HG03175 (cell line): ENCODE results near the gene PRKCD.
A peak's percentile ranks its signal among the peaks of the same experiment; 100 is the strongest.

ENCODE experiments used
- ATAC-seq: cut with Tn5 transposase; IDR thresholded peaks from one replicate; pipeline ENCODE4 v1.9.1; 2021; ENCODE audit warnings: mild to moderate bottlenecking, moderate library complexity; ENCODE audit not compliant: unreplicated experiment

The PRKCD gene

DNA sequence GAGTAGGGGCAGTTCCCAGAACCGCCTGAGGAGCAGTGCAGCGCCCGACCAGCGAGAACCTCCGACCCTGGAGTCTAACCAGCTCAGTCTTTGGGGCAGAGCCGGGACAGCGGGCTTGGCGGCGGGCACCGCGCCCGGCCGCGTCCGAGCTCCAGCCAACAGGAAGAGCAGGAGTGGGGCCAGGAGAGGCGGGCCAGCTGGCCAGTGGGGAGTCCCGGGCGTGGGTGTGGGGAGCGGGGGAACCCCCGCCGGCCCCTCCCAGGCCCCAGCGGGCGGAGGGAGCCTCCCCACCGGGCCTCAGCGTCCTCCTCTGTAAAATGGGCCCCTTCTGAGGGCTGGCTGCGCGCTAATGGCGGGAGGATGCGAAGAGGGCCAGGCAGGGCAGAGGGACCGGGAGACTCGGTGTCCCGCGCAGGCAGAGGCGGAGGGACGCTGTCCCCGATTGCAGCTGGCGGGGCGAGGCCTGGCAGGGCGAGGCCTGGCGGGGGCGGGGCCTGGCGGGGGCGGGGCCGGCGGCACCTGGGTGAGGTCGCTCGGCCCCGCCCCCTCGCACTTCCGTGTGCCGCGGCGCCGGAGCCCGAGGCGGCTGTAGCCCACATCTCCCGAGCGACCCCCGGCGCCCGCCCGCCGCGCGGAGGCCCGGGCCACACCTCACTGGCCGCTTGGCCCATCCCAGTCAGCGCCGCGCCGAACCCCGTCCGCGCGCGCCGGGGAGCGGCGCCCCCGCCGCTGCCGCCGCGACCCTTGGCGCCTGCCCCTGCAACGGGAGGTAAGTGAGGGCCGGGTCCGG, at the start of gene PRKCD:
Gene PRKCD, plus strand, starts transcription at position 550 of the 790 bp plus-strand sequence. CDS start 17,214 bp downstream, outside the sequence.
- ATAC-seq, result peak; percentile 56

GRCh38 chr3:53111822-53112221, 49.2 kb upstream of the PRKCD start:
- ATAC-seq, result no peak

GRCh38 chr3:53113293-53114010, 47.6 kb upstream of the PRKCD start:
- ATAC-seq, result no peak

GRCh38 chr3:53114011-53114400, 47.0 kb upstream of the PRKCD start:
- ATAC-seq, result peak; percentile 74

DNA sequence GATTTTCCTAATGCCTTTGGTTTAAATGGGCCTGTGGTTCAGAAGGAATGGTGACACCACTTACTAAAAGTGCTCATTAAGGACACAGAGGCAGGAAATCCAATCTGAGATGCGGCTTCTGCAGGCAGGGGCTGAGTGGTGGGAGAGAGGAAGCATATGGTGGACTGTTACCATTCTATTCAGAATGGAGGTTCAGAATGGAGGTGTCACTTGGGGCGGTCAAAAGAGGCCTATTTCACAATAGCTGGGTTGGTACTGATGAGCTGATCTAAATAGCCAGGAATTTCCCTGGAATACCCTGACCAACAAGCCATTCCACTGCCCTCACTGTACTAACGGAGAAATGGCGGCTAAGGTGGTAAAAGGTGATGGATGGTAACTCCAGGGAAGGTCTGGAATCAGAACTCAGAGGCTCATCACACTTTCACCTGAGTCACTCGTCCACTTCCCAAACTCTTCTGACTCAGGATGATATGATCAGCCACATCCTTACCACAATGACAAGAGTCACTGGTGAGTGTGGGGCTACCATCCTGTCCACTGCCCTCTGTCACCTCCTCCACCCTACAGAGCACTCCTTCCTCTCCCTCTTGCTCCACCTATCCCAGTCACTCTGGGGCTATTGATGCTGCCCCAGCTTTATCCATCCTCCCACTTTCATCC, 46.5 kb upstream of the PRKCD start:
- no peak for ATAC-seq

DNA sequence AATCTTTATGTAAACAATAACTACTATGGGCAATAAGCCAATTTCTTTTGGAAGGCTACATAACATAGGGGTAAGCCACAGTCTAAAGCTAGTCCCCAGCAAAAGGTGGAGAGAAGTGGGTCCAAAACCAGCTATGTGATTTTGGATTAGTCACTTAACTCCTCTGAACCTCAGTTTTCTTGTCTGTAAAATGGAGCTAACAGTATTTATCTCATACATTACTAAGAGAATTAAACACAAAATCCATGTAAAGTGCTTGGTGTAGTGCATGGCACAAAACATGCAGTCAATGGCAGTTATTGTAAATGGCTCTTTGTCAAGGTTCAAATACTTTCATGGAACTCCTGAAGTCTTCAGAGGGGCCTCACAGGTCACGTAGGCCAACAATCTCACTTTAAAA, 44.1 kb upstream of the PRKCD start:
- ATAC-seq, result no peak

DNA sequence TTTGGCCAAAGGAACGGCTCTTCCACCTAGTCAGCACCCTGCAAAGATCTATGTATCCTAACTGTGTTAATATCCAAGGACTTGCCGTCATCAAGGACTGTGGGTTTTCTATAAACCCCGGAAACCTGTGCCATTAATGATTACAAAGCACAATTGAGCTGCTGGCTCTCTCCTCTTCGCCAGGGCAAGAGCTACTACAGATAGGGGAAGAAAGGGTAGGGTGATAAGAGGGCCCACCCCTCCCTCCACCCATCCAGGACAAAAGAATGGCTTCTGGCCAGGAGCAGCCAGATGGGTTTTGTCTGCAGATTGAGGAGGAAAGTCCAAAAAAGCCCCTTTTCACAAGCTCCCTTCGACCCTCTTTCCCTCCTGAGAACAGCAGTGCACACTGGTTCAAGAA, 40.7 kb upstream of the PRKCD start:
- ATAC-seq, result no peak

GRCh38 chr3:53122255-53122932, 38.6 kb upstream of the PRKCD start:
- ATAC-seq, result no peak

GRCh38 chr3:53122933-53123305, 38.1 kb upstream of the PRKCD start:
- no peak for ATAC-seq

DNA sequence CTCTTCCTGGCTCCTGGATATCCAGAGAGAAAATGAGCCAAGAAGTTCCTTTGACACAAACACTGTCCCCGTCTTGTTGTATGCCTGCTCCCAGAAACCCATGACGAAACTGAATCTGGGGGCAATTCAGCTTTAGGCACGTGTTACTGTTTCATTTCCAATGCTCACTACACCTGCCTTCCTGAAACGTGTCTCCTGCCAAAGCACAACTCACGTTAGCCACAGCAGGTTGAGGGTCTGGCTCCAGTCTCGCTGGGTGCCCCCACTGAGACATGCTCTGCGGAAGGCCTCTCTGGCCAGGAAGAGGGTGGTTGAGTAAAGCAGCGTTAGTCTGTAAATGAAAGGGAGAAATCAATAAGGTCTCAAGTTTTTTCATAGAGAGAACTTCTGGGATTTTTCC, 37.5 kb upstream of the PRKCD start:
- ATAC-seq, result no peak

GRCh38 chr3:53123953-53124352, 37.1 kb upstream of the PRKCD start:
- ATAC-seq, result no peak

DNA sequence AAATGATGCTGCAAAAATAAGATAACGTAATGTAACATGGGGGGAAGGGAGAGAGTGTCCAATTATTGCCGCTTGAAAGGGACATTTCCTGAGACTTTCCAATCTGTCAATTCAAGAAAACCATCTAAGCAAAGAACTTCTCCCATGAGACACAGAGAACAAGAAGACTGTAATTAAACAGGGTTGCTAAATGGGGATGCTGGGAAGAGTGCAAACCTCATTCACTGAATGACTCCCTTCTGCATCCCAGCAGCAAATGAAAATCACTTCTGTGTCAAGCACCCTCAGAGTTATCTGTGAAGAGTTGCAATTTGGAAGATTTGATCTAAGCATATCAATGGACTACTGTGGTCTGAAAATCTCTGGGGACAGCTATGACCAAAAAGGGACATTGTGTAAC, 34.4 kb upstream of the PRKCD start:
- no peak for ATAC-seq

GRCh38 chr3:53129344-53129743, 31.7 kb upstream of the PRKCD start:
- no peak for ATAC-seq

DNA sequence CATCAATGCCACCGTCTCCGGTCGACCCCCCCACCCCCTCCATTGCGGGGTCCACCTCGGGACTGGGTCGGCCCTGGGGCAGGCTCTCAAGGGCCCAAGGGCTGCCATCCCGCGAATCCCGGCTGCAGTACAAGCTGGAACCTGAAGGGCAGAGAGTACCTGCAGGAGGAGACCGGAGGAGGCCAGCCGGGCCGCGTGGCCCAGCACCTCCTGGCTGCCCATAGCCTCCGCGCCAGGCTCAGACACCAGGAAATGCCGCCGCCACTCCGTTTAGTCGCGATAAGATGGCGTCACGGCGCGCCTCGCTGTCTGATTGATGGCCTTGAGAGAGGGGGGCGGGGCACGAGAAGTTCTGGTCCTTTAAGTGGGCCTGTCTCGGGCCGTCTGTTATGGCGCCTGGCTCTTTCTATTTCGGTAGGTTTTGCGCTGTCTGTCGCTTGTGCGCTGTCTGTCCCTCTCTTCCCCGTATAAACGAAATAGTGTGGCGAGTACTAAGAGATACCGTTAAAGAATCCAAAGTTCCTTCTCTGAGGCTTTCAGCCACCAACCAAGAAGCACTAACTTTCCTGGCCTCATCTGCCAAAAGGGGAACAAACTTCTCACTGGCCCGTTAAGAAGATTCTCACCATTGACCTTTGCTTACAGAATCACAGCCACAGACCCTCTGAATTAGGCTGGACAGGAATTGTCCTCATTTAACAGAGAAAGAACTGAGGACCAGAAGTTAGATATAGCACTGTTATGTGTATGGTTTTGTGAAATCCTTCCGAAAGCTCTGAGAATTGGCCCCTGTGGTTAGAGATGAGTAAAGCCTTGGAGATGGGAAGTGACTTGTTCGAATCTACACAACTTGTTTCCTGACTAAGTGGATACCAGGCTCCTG, 30.6 kb upstream of the PRKCD start, which contains the start of gene RFT1:
Gene RFT1, minus strand, starts transcription at position 257 of the 883 bp plus-strand sequence. Its CDS starts 35 bp downstream, at position 222.
- ATAC-seq, result peak; percentile 86

DNA sequence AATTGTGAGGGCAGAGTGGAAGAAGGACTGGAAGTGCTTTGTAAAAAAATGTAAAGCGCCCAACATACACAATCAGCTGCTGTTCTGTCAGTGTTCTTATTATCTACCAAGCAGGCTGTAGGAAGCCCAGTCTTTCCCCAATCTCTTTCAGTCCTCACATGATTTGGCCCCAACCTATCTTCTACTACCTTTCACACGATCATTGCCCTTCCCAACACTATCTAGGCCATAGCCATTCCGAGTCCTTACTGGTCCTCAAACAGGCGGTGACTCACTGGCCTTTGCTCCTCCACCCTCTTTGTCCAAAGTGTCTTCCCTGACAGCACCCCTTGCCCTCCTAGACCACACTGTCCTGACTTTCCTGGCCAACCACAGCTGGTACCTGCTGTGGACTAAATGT, 29.9 kb upstream of the PRKCD start:
- ATAC-seq, result no peak

DNA sequence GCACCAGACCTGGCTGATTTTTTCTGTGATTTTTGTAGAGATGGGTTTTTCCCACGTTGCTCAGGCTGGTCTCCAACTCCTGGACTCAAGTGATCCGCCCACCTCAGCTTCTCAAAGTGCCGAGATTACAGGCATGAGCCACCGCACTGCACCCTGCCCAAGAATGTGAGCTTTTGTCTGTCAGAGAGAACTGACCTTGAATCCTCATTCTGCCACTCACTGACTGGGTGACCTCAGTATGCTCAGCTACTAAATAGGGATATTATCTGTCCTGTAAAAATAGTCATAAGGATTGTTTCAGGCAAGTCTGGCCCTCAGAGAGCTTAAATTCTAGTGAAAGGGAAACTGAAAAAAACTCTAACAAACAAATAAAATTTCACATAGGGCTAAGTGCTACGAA, 28.7 kb upstream of the PRKCD start:
- ATAC-seq, result no peak

- ATAC-seq, result peak; percentile 62
Measured at GRCh38 chr3:53134631-53135232, 26.3 kb upstream of the PRKCD start.

DNA sequence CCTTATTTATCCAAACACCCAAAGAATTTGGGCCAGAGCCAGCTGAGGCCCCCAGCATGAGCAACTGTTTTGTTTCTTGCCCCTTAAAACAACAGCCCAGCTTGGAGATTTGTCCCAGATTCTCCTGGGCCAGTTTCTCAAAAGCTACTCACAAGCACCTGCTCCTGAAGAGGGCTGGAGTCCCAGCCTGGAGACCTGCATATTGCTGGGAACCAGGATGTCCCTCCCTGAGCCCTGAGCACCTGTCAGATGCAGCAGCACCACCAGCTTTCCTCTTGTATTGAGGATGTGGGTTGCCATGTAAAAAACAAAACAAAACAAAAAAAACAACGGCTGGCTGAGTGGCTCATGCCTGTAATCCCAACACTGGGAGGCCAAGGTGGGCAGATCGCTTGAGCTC, 23.8 kb upstream of the PRKCD start:
- ATAC-seq, result no peak

GRCh38 chr3:53137835-53138446, 23.1 kb upstream of the PRKCD start:
- ATAC-seq, result no peak
